CD8-positive, alpha-beta memory T cell (primary cell): ENCODE results near the gene IL5. TPM values are rescaled to one million over a fixed set of nuclear protein-coding genes. Genes with fewer than 3 reads are reported as not detected.
"Not testable (repeated sequence)": the region's sequence is repeated elsewhere in the genome, so short reads cannot be mapped to it uniquely, and the experiment has no call there.

Experiments
- CTCF ChIA-PET: fragments of 350-600 bp; sonication (Branson Sonifier 250); formaldehyde crosslinking; loops from one replicate; lab custom pipeline; 2021; ENCODE audit warnings: antibody characterized with exemption; lab: Charles Lee
- POLR2A ChIA-PET: fragments of 350-600 bp; sonication (Branson Sonifier 250); formaldehyde crosslinking; loops from one replicate; lab custom pipeline; 2021; ENCODE audit warnings: antibody characterized with exemption; lab: Charles Lee
- DNase-seq, 5 donors: peaks; one replicate each; pipeline versions ENCODE4 v3.0.0 to v3.0.0-alpha.2; 2020 to 2022; ENCODE audit warnings: mixed read lengths in 1 of 5
- H3K27ac ChIP-seq: one replicate; pipeline ENCODE4 v1.7.0; 2013; ENCODE audit warnings: low read depth, mild to moderate bottlenecking, low read length, moderate library complexity
- H3K27me3 ChIP-seq: 2 replicates; pipeline ENCODE4 v1.7.0; 2013; ENCODE audit warnings: low read length, mild to moderate bottlenecking; ENCODE audit not compliant: insufficient read depth, poor library complexity, severe bottlenecking
- H3K36me3 ChIP-seq: 2 replicates; pipeline ENCODE4 v1.7.0; 2013; ENCODE audit warnings: mild to moderate bottlenecking, low read length, moderate library complexity; ENCODE audit not compliant: insufficient read depth
- H3K4me1 ChIP-seq: 2 replicates; pipeline ENCODE4 v1.7.0; 2013; ENCODE audit warnings: mild to moderate bottlenecking, low read length, moderate library complexity; ENCODE audit not compliant: insufficient read depth
- H3K4me3 ChIP-seq: 2 replicates; pipeline ENCODE4 v1.7.0; 2013; ENCODE audit warnings: mild to moderate bottlenecking, low read length
- H3K9me3 ChIP-seq: 2 replicates; pipeline ENCODE4 v1.7.0; 2013; ENCODE audit warnings: mild to moderate bottlenecking, low read length
- H3K27ac Mint-ChIP-seq, 8 donors: one replicate each; pipeline ENCODE4 v1.8.0; 2020 to 2021; ENCODE audit warnings: mixed read lengths in 8 of 8, mild to moderate bottlenecking in 6 of 8, inconsistent platforms in 3 of 8, moderate library complexity in 3 of 8
- H3K27me3 Mint-ChIP-seq, 2 donors: one replicate each; pipeline ENCODE4 v1.8.0; 2020 to 2021; ENCODE audit warnings: mixed read lengths in 2 of 2, mild to moderate bottlenecking in 1 of 2, moderate library complexity in 1 of 2
- H3K36me3 Mint-ChIP-seq, 3 donors: one replicate each; pipeline ENCODE4 v1.8.0; 2020 to 2021; ENCODE audit warnings: mixed read lengths in 3 of 3, inconsistent platforms in 1 of 3, mild to moderate bottlenecking in 1 of 3
- H3K4me1 Mint-ChIP-seq, 3 donors: one replicate each; pipeline ENCODE4 v1.8.0; 2020 to 2021; ENCODE audit warnings: mixed read lengths in 3 of 3, inconsistent platforms in 1 of 3, mild to moderate bottlenecking in 1 of 3
- H3K4me3 Mint-ChIP-seq, 7 donors: one replicate each; pipeline ENCODE4 v1.8.0; 2020 to 2021; ENCODE audit warnings: mixed read lengths in 7 of 7, mild to moderate bottlenecking in 6 of 7, moderate library complexity in 4 of 7, inconsistent platforms in 2 of 7
- H3K9me3 Mint-ChIP-seq, 5 donors: one replicate each; pipeline ENCODE4 v1.8.0; 2020 to 2022; ENCODE audit warnings: mixed read lengths in 5 of 5, mild to moderate bottlenecking in 3 of 5, moderate library complexity in 2 of 5, inconsistent platforms in 1 of 5
- polyA plus RNA-seq: library from polyadenylated mRNA; unstranded; fragments of 300-500 nt; fragmentation: Illumina TruSeq; gene quantifications from one replicate; pipeline ENCODE4 v1.2.3, GENCODE V29; 2021
- total RNA-seq, 2 experiments: library from RNA; stranded (reverse); gene quantifications; one replicate each; pipeline ENCODE4 v1.2.3, GENCODE V29; 2021

IL5 gene
- total and polyA plus RNA-seq, 3 experiments from 2014 or later = 83.0 to 84.3 TPM; not detected in 1

- H3K27me3 Mint-ChIP-seq, H3K36me3 ChIP-seq, H3K4me1 Mint-ChIP-seq, H3K9me3 Mint-ChIP-seq, H3K4me1 ChIP-seq, H3K27me3 ChIP-seq, H3K27ac ChIP-seq, H3K9me3 ChIP-seq, POLR2A ChIA-PET, H3K36me3 Mint-ChIP-seq, DNase-seq, H3K4me3 Mint-ChIP-seq, H3K27ac Mint-ChIP-seq, H3K4me3 ChIP-seq, CTCF ChIA-PET: not testable (repeated sequence)
Observed at GRCh38 chr5:132548834-132549233, 5.5 kb upstream of the IL5 start.

DNA sequence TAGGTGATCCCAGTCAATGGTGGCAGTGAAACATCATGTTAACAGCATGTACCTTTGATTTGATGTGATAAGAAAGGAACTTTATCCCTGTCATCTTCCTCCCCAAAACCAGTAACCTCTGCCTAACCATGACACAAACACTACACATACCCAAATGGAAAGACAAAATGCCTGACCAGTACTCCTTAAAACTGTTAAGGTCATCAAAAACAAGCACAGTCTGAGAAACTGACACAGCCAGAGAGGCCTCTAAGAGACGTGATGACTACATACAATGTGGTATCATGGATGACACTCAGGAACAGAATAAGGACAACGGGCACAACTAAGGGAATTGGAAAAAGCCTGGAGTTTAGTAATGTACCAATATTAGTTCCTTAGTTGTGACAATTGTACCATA lies 3.9 kb upstream of the IL5 start:
- no peaks in the 10 kb centered on the region for H3K36me3 Mint-ChIP-seq
- no peaks in the 10 kb centered on the region for H3K27me3 ChIP-seq
- no peak overlapping the region for H3K27ac ChIP-seq
- no peaks in the 10 kb centered on the region for H3K9me3 ChIP-seq
- no peak overlapping the region for H3K4me3 Mint-ChIP-seq
- H3K4me1 Mint-ChIP-seq = no peaks in the 10 kb centered on the region
- no peaks in the 10 kb centered on the region for H3K9me3 Mint-ChIP-seq
- DNase-seq = no peak
- H3K27ac Mint-ChIP-seq = no peak overlapping the region
- CTCF ChIA-PET = no interaction called here
- no peaks in the 10 kb centered on the region for H3K36me3 ChIP-seq
- H3K4me3 ChIP-seq = no peak overlapping the region
- POLR2A ChIA-PET = no interaction called here
- H3K4me1 ChIP-seq = no peaks in the 10 kb centered on the region
- H3K27me3 Mint-ChIP-seq = peaks cover 2 to 3% of the 10 kb centered on the region in 2 donors

GRCh38 chr5:132546108-132546507 lies 2.8 kb upstream of the IL5 start:
- H3K4me3 Mint-ChIP-seq = no peak overlapping the region
- POLR2A ChIA-PET = no interaction called here
- no peak for DNase-seq

DNA sequence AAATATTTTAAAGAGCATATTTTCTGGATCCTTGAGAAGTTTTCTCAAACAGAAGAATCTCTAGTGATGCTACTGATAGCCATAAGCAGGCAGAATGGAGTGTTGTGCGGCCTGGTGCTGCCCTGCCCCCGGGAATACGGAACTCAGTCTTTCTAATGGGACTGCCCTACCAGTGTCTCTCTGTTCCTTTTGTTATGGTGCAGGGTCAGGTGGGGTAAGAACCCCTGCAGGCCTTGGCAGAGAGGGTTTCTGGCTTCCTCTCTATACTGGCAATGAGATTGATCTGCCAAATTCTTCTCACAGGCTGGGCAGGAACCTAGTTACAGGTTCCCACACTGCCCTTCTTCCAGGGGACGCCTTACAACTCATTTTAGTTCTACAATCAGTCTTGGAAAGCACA lies 2.6 kb downstream of the IL5 start:
- H3K4me1 ChIP-seq = no peaks in the 10 kb centered on the region
- no peaks in the 10 kb centered on the region for H3K9me3 ChIP-seq
- peak overlapping the region in 1 of 8 donors; percentile 22 for H3K27ac Mint-ChIP-seq
- H3K4me3 Mint-ChIP-seq = no peak overlapping the region
- H3K36me3 ChIP-seq = no peaks in the 10 kb centered on the region
- no peaks in the 10 kb centered on the region for H3K4me1 Mint-ChIP-seq
- no peaks in the 10 kb centered on the region for H3K27me3 ChIP-seq
- peaks cover 8 to 9% of the 10 kb centered on the region in 2 donors for H3K27me3 Mint-ChIP-seq
- no peaks in the 10 kb centered on the region for H3K9me3 Mint-ChIP-seq
- DNase-seq = no peak
- H3K4me3 ChIP-seq = no peak overlapping the region
- H3K36me3 Mint-ChIP-seq = no peaks in the 10 kb centered on the region
- no peak overlapping the region for H3K27ac ChIP-seq
- CTCF ChIA-PET = no interaction called here
- POLR2A ChIA-PET = no interaction called here

More at GRCh38 chr5:132546108-132546507, 2.8 kb upstream of the IL5 start:
- peaks cover 2 to 3% of the 10 kb centered on the region in 2 donors for H3K27me3 Mint-ChIP-seq
- H3K36me3 ChIP-seq = no peaks in the 10 kb centered on the region
- H3K4me3 ChIP-seq = no peak overlapping the region
- no peaks in the 10 kb centered on the region for H3K36me3 Mint-ChIP-seq
- no peaks in the 10 kb centered on the region for H3K4me1 ChIP-seq
- no peaks in the 10 kb centered on the region for H3K4me1 Mint-ChIP-seq
- no peaks in the 10 kb centered on the region for H3K9me3 Mint-ChIP-seq
- CTCF ChIA-PET = no interaction called here
- no peaks in the 10 kb centered on the region for H3K27me3 ChIP-seq
- H3K27ac Mint-ChIP-seq = peak overlapping the region in 1 of 8 donors; percentile 5
- H3K9me3 ChIP-seq = no peaks in the 10 kb centered on the region
- no peak overlapping the region for H3K27ac ChIP-seq

DNA sequence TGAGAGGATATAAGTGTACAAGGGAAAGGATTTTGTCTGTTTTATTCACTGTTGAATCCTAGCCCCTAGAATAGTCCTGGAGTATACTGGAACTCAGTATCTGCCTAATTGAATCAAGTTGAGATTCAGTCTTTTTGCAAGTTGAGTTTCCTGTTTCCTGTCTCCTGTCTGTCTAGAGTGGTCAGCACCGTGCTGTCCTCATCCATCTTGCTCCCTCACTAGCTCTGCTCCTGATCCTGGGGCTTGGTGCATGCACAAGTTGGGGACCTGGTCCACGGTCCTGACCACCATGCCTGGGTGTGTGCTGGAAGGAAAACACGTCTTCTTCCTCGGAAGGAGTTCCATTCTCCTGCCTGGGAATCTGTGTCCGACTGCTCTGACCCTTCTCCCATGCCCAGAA lies 3.2 kb downstream of the IL5 start:
- H3K27ac ChIP-seq = no peak overlapping the region
- ChIA-PET POLR2A (no interaction called here), CTCF (no interaction called here)
- H3K4me1 ChIP-seq = no peaks in the 10 kb centered on the region
- no peaks in the 10 kb centered on the region for H3K27me3 ChIP-seq
- Mint-ChIP-seq H3K27me3 (peaks cover 9 to 13% of the 10 kb centered on the region in 2 donors), H3K27ac (no peak overlapping the region), H3K4me3 (no peak overlapping the region), H3K4me1 (no peaks in the 10 kb centered on the region), H3K36me3 (no peaks in the 10 kb centered on the region), H3K9me3 (no peaks in the 10 kb centered on the region)
- no peak overlapping the region for H3K4me3 ChIP-seq
- H3K36me3 ChIP-seq = no peaks in the 10 kb centered on the region
- DNase-seq = no peak
- no peaks in the 10 kb centered on the region for H3K9me3 ChIP-seq

- peak overlapping the region in 1 of 8 donors; percentile 64 for H3K27ac Mint-ChIP-seq
- H3K36me3 Mint-ChIP-seq = no peaks in the 10 kb centered on the region
- no peak for DNase-seq
- no peaks in the 10 kb centered on the region for H3K36me3 ChIP-seq
- peaks cover 12 to 13% of the 10 kb centered on the region in 2 donors for H3K27me3 Mint-ChIP-seq
- H3K4me1 Mint-ChIP-seq = no peaks in the 10 kb centered on the region
- no peak overlapping the region for H3K4me3 Mint-ChIP-seq
- ChIA-PET CTCF (no interaction called here), POLR2A (no interaction called here)
- no peaks in the 10 kb centered on the region for H3K4me1 ChIP-seq
- H3K9me3 ChIP-seq = no peaks in the 10 kb centered on the region
- no peak overlapping the region for H3K27ac ChIP-seq
- H3K9me3 Mint-ChIP-seq = no peaks in the 10 kb centered on the region
- no peak overlapping the region for H3K4me3 ChIP-seq
- H3K27me3 ChIP-seq = no peaks in the 10 kb centered on the region
Observed at GRCh38 chr5:132539716-132540115, 3.6 kb downstream of the IL5 start.

GRCh38 chr5:132530946-132531345 lies 12.4 kb downstream of the IL5 start:
- H3K4me1 Mint-ChIP-seq = peaks cover 4 to 19% (median 10%) of the 10 kb centered on the region in 3 donors
- no peak overlapping the region for H3K4me3 Mint-ChIP-seq
- Histone ChIP-seq H3K27ac (no peak overlapping the region), H3K4me1 (peaks cover 6% of the 10 kb centered on the region), H3K4me3 (no peak overlapping the region), H3K27me3 (no peaks in the 10 kb centered on the region), H3K36me3 (no peaks in the 10 kb centered on the region), H3K9me3 (no peaks in the 10 kb centered on the region)
- H3K27me3 Mint-ChIP-seq = peaks cover 9 to 27% of the 10 kb centered on the region in 2 donors
- ChIA-PET CTCF (interaction anchor here (0.9 kb wide), 1 partner anchor 145 kb away, joined by 4 read pairs; no protein-coding TSS in a partner anchor), POLR2A (no interaction called here)
- no peak overlapping the region for H3K27ac Mint-ChIP-seq
- no peaks in the 10 kb centered on the region for H3K9me3 Mint-ChIP-seq
- DNase-seq = no peak
- no peaks in the 10 kb centered on the region for H3K36me3 Mint-ChIP-seq

DNA sequence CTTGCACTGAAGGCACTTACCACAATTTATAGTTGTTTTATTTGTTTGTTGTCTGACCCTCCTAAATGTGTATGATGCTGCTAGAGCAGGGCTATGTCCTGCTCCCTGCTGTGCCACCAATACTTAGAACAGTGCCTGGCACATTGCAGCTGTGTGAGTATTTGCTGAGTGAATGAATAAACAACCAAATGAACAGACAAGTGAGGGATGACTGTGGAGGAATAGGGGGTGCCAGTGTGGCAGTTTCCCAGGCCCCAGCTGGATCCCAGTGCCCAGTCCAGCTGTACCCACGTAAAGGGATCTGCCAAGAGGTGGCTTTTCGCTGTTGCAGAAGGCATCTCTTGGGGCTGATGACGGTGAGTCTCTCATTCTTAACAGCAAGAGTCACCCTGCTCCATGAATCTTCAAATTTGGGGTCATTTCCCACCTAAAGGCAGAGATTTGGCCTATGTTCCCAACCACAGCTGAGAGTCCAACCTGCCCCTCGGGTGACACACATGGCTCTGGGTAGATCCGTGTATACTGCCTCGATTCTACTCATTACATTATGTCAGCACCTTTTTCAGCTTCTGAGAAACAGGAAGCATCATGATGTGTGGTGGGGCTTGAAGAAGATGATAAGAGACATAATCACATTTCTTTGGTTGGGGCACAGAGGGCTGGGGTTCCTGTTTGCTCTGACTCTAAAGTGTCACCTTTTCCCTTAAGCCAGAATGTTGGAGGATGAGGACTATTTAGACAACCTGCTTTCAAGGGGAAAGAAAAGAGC lies 14.3 kb downstream of the IL5 start:
- Histone ChIP-seq H3K27me3 (no peaks in the 10 kb centered on the region), H3K36me3 (no peaks in the 10 kb centered on the region), H3K9me3 (no peaks in the 10 kb centered on the region), H3K4me1 (peaks cover 6% of the 10 kb centered on the region), H3K27ac (no peak overlapping the region), H3K4me3 (no peak overlapping the region)
- Mint-ChIP-seq H3K27me3 (peaks cover 5 to 18% of the 10 kb centered on the region in 2 donors), H3K36me3 (peaks cover 0 to 2% (median 0%) of the 10 kb centered on the region in 3 donors), H3K9me3 (no peaks in the 10 kb centered on the region), H3K4me1 (peaks cover 4 to 19% (median 10%) of the 10 kb centered on the region in 3 donors), H3K27ac (peak overlapping the region in 3 of 8 donors; percentile 27 to 59 (median 42)), H3K4me3 (no peak overlapping the region)
- POLR2A ChIA-PET = no interaction called here
- CTCF ChIA-PET = interaction anchor here (3.2 kb wide), 1 partner anchor 8 kb away, joined by 12 read pairs; no protein-coding TSS in a partner anchor
- peak in 1 of 5 donors; percentile 6 for DNase-seq
